H1 (cell line): ENCODE results near the gene SPECC1. TPM values are rescaled to one million over a fixed set of nuclear protein-coding genes. Genes with fewer than 3 reads are reported as not detected.

Source experiments
- CTCF ChIA-PET: fragments of 300-600 bp; sonication (Branson Sonifier 250); formaldehyde crosslinking; loops from one replicate; lab custom pipeline; 2021; ENCODE audit not compliant: partially characterized antibody; lab: Charles Lee
- POLR2A ChIA-PET: fragments of 300-600 bp; sonication (Branson Sonifier 250); formaldehyde crosslinking; loops from one replicate; lab custom pipeline; 2021; ENCODE audit warnings: inconsistent platforms; ENCODE audit not compliant: partially characterized antibody; lab: Charles Lee
- DNase-seq, 2 experiments: peaks; one replicate each; pipeline versions ENCODE4 v3.0.0 to v3.0.0-alpha.2; 2010 to 2022; ENCODE audit warnings: low spot score in 2 of 2, low read depth in 1 of 2, mixed read lengths in 1 of 2
- FAIRE-seq: peaks from 2 replicates; lab custom pipeline; 2011; peaks lifted over from hg19 to GRCh38; lab: Jason Lieb, UNC
- H2AFZ ChIP-seq: 2 replicates; pipeline ENCODE4 v1.8.1; 2012; ENCODE audit warnings: low read length, inconsistent platforms
- H2AK5ac ChIP-seq: 2 replicates; pipeline ENCODE4 v1.6.1; 2013; ENCODE audit warnings: low read depth, low read length
- H2BK120ac ChIP-seq: replicated peaks from 2 replicates; pipeline ENCODE3; 2013; ENCODE audit warnings: low read depth, low read length, inconsistent platforms
- H2BK12ac ChIP-seq: 2 replicates; pipeline ENCODE4 v1.6.1; 2013; ENCODE audit warnings: low read depth, low read length
- H2BK15ac ChIP-seq: 2 replicates; pipeline ENCODE4 v1.6.1; 2013; ENCODE audit warnings: low read length
- H2BK20ac ChIP-seq: 2 replicates; pipeline ENCODE4 v1.6.1; 2013; ENCODE audit warnings: low read length
- H2BK5ac ChIP-seq: 2 replicates; pipeline ENCODE4 v1.6.1; 2013; ENCODE audit warnings: low read depth, low read length
- H3K14ac ChIP-seq: 2 replicates; pipeline ENCODE4 v1.6.1; 2013; ENCODE audit warnings: inconsistent platforms; ENCODE audit not compliant: insufficient read length
- H3K18ac ChIP-seq: 2 replicates; pipeline ENCODE4 v1.6.1; 2013; ENCODE audit warnings: low read length; ENCODE audit errors: extremely low read depth
- H3K23ac ChIP-seq: 2 replicates; pipeline ENCODE4 v1.6.1; 2013; ENCODE audit warnings: inconsistent platforms; ENCODE audit not compliant: insufficient read length
- H3K23me2 ChIP-seq: 2 replicates; pipeline ENCODE4 v1.6.1; 2013; ENCODE audit warnings: low read depth, low read length
- H3K27ac ChIP-seq: 2 replicates; pipeline ENCODE4 v1.6.1; 2011; ENCODE audit warnings: low read depth, low read length, inconsistent platforms
- H3K27me3 ChIP-seq, 4 experiments: replicated peaks in 1 of 4; 1 replicate in 1 of 4; 2 replicates in 3 of 4; pipeline versions ENCODE4 v1.6.1 to v1.8.1; 2011 to 2013; ENCODE audit warnings: low read length in 3 of 4, mild to moderate bottlenecking in 3 of 4, inconsistent platforms in 2 of 4, mixed read lengths in 2 of 4, moderate library complexity in 1 of 4; ENCODE audit not compliant: control insufficient read depth in 3 of 4, insufficient read depth in 3 of 4; ENCODE audit errors: extremely low read depth in 1 of 4
- H3K36me3 ChIP-seq, 4 experiments: 2 replicates each; pipeline versions ENCODE4 v1.6.1 to v1.8.1; 2011 to 2013; ENCODE audit warnings: mild to moderate bottlenecking in 4 of 4, low read length in 3 of 4, moderate library complexity in 2 of 4, control low read depth in 1 of 4, inconsistent platforms in 1 of 4; ENCODE audit not compliant: insufficient read depth in 4 of 4, control insufficient read depth in 2 of 4
- H3K4ac ChIP-seq: replicated peaks from 2 replicates; pipeline ENCODE3; 2013; ENCODE audit warnings: low read length, low read depth, mixed read lengths, inconsistent platforms; ENCODE audit not compliant: insufficient read length
- H3K4me1 ChIP-seq, 4 experiments: replicated peaks in 1 of 4; 1 replicate in 1 of 4; 2 replicates in 3 of 4; pipeline versions ENCODE4 v1.6.1 to v1.8.1; 2011 to 2013; ENCODE audit warnings: low read length in 3 of 4, inconsistent platforms in 2 of 4, mixed read lengths in 1 of 4; ENCODE audit not compliant: insufficient read depth in 4 of 4, control insufficient read depth in 3 of 4
- H3K4me2 ChIP-seq, 2 experiments: 2 replicates each; pipeline versions ENCODE4 v1.6.1 to v1.8.1; 2011 to 2013; ENCODE audit warnings: low read depth in 2 of 2, low read length in 2 of 2, control low read depth in 1 of 2, inconsistent platforms in 1 of 2, mild to moderate bottlenecking in 1 of 2; ENCODE audit not compliant: insufficient read depth in 1 of 2
- H3K4me3 ChIP-seq, 4 experiments: fragments of 200-600, 300-600 bp in 1 of 4; sonication (generic), shearing (Covaris generic), sonication (Bioruptor Twin) in 1 of 4; 2 replicates each; pipeline versions ENCODE4 v1.5.1 to v1.8.1; 2011 to 2016; ENCODE audit warnings: low read length in 4 of 4, low read depth in 3 of 4, control low read depth in 2 of 4, inconsistent platforms in 2 of 4, mild to moderate bottlenecking in 2 of 4, mixed read lengths in 1 of 4, moderate library complexity in 1 of 4; ENCODE audit not compliant: insufficient read depth in 2 of 4; ENCODE audit errors: extremely low read depth in 1 of 4
- H3K56ac ChIP-seq: replicated peaks from 2 replicates; pipeline ENCODE3; 2013; ENCODE audit warnings: low read depth, mild to moderate bottlenecking, mixed read lengths, low read length, inconsistent platforms; ENCODE audit not compliant: insufficient read length
- H3K79me1 ChIP-seq: 2 replicates; pipeline ENCODE4 v1.6.1; 2013; ENCODE audit warnings: low read depth, low read length, control low read depth
- H3K79me2 ChIP-seq, 2 experiments: 2 replicates each; pipeline versions ENCODE4 v1.6.1 to v1.8.1; 2012 to 2013; ENCODE audit warnings: low read length in 2 of 2, mild to moderate bottlenecking in 2 of 2, inconsistent platforms in 1 of 2; ENCODE audit not compliant: insufficient read depth in 2 of 2, control insufficient read depth in 1 of 2
- H3K9ac ChIP-seq, 4 experiments: replicated peaks in 1 of 4; 1 replicate in 1 of 4; 2 replicates in 3 of 4; pipeline versions ENCODE4 v1.6.1 to v1.8.1; 2011 to 2013; ENCODE audit warnings: low read depth in 3 of 4, low read length in 3 of 4, control low read depth in 2 of 4, mild to moderate bottlenecking in 2 of 4, moderate library complexity in 2 of 4, inconsistent platforms in 1 of 4; ENCODE audit errors: extremely low read depth in 1 of 4
- H3K9me3 ChIP-seq, 2 experiments: 2 replicates each; pipeline versions ENCODE4 v1.6.1 to v1.8.1; 2012 to 2013; ENCODE audit warnings: mild to moderate bottlenecking in 2 of 2, moderate library complexity in 2 of 2, control low read depth in 1 of 2, inconsistent platforms in 1 of 2, low read depth in 1 of 2, low read length in 1 of 2, mixed read lengths in 1 of 2; ENCODE audit not compliant: insufficient read depth in 2 of 2
- H4K20me1 ChIP-seq, 2 experiments: replicated peaks in 1 of 2; 2 replicates each; pipeline versions ENCODE3 to v1.8.1; 2011 to 2013; ENCODE audit warnings: inconsistent platforms in 2 of 2, low read length in 2 of 2, mild to moderate bottlenecking in 1 of 2; ENCODE audit not compliant: insufficient read depth in 2 of 2, control insufficient read depth in 1 of 2
- H4K5ac ChIP-seq: 2 replicates; pipeline ENCODE4 v1.6.1; 2013; ENCODE audit warnings: low read length, low read depth, mixed read lengths, inconsistent platforms; ENCODE audit not compliant: insufficient read length
- H4K8ac ChIP-seq: 2 replicates; pipeline ENCODE4 v1.8.0; 2013; ENCODE audit warnings: mild to moderate bottlenecking, moderate library complexity, low read length, inconsistent platforms; ENCODE audit not compliant: insufficient read depth; ENCODE audit errors: extremely low read depth
- H4K91ac ChIP-seq: replicated peaks from 2 replicates; pipeline ENCODE3; 2013; ENCODE audit warnings: low read length, mixed read lengths, inconsistent platforms; ENCODE audit not compliant: insufficient read length
- BACH1 ChIP-seq: IDR thresholded peaks from 2 replicates; pipeline ENCODE4 v1.6.1; 2012; ENCODE audit warnings: low read length, improper control_type of control experiment
- CBX8 ChIP-seq: fragments of 300-800, 300-1000 bp; sonication (generic); IDR thresholded peaks from 2 replicates; pipeline ENCODE4 v1.7.1; 2016; ENCODE audit warnings: low read depth, low read length, borderline replicate concordance
- CHD1 ChIP-seq: IDR thresholded peaks from 2 replicates; pipeline ENCODE4 v1.6.1; 2012; ENCODE audit warnings: low read depth, low read length, improper control_type of control experiment
- CREB1 ChIP-seq: IDR thresholded peaks from 2 replicates; pipeline ENCODE4 v1.6.1; 2012; ENCODE audit warnings: inconsistent platforms
- NRF1 ChIP-seq: IDR thresholded peaks from 2 replicates; pipeline ENCODE4 v1.6.1; 2011; ENCODE audit warnings: mild to moderate bottlenecking, low read depth, low read length, improper control_type of control experiment
- SIX5 ChIP-seq: IDR thresholded peaks from 2 replicates; pipeline ENCODE4 v1.6.1; 2011; ENCODE audit warnings: mild to moderate bottlenecking, low read depth, low read length
- SP4 ChIP-seq: IDR thresholded peaks from 2 replicates; pipeline ENCODE4 v1.6.1; 2012; ENCODE audit warnings: low read length, inconsistent platforms
- TAF1 ChIP-seq: IDR thresholded peaks from 2 replicates; pipeline ENCODE4 v1.6.1; 2011; ENCODE audit warnings: mild to moderate bottlenecking, low read depth, low read length
- TBP ChIP-seq: IDR thresholded peaks from 2 replicates; pipeline ENCODE4 v1.6.1; 2011; ENCODE audit warnings: low read depth, low read length, improper control_type of control experiment
- TEAD4 ChIP-seq: IDR thresholded peaks from 2 replicates; pipeline ENCODE4 v1.6.1; 2012; ENCODE audit warnings: low read depth, low read length, inconsistent platforms, mixed read lengths
- WGBS, 2 experiments: shearing (Covaris generic) in 1 of 2; methylation state at CpG; one replicate each; pipeline versions ENCODE4 v1.1.6 to v1.1.7; 2013 to 2015; ENCODE audit warnings: low lambda C conversion rate in 2 of 2, mixed read lengths in 2 of 2, inconsistent platforms in 1 of 2, low coverage in 1 of 2, missing lambda C conversion rate in 1 of 2; ENCODE audit not compliant: insufficient replicate concordance in 2 of 2, insufficient coverage in 1 of 2, insufficient read length in 1 of 2; ENCODE audit errors: extremely low coverage in 1 of 2, missing lambda C conversion rate in 1 of 2; 5-methylcytosine and 5-hydroxymethylcytosine counted together
- polyA plus RNA-seq, 7 experiments: library from polyadenylated mRNA; depleted of rRNA in 3 of 7; stranded (reverse) in 5 of 7; unstranded in 2 of 7; fragments of >200 nt in 5 of 7; fragments of 200-250 nt in 2 of 7; gene quantifications; 1 replicate in 5 of 7; 2 replicates in 1 of 7; 4 replicates in 1 of 7; pipeline versions ENCODE4 v1.2.1 to v1.2.3, GENCODE V29; 2011 to 2013; ENCODE audit warnings: missing spikeins in 2 of 7, mixed read lengths in 2 of 7
- total RNA-seq: library from RNA; stranded (reverse); fragmentation: NEBNext Ultra II Directional; extraction: Animal tissue kit (Norgen Biotek cat#: 25700); gene quantifications from 2 replicates; pipeline ENCODE4 v1.2.1, GENCODE V29; 2021
- TF ChIP-seq, protein P1 (sequence below), 3 experiments: IDR thresholded peaks; 1 replicate in 2 of 3; 2 replicates in 1 of 3; pipeline versions ENCODE4 v1.5.1 to v1.6.1; 2011; ENCODE audit warnings: low read length in 3 of 3, mild to moderate bottlenecking in 3 of 3, inconsistent platforms in 2 of 3, low read depth in 1 of 3, moderate library complexity in 1 of 3; ENCODE audit not compliant: insufficient read depth in 1 of 3; ENCODE audit errors: control extremely low read depth in 1 of 3
- TF ChIP-seq, protein P2 (sequence below): IDR thresholded peaks from 2 replicates; pipeline ENCODE4 v1.6.1; 2012; ENCODE audit warnings: inconsistent platforms

SPECC1 gene
- total and polyA plus RNA-seq, 2 of the 8 experiments (the other 6 are each of a cell fraction or from before 2014, with no cell fraction given): 35.8 to 87.9 TPM

DNA sequence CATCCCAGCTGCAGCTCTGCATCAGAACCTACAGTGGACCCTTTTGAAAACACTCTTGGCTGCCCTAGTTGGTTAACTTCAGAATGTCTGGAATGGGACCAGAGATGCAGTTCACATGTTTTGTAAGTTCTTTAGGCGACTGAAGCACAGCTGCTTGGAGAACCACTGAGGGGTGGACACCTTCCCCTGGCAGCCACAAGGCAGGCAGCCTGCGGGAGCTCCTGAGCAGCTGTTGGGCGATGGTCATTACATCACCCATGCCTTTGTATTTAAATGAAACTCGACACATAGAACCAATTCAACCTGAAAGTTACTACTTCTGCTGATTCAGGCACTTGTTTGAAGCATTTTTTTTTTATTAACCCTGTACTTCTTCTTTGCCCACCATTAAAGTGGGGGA lies 306.7 kb downstream of the SPECC1 start:
- Histone ChIP-seq H3K18ac (no peak overlapping the region), H2BK20ac (no peak overlapping the region), H3K56ac (no peak overlapping the region), H3K4me2 (no peak overlapping the region), H3K4ac (no peak overlapping the region), H2BK12ac (no peak overlapping the region), H2BK5ac (no peak overlapping the region), H3K4me3 (no peak overlapping the region), H2AFZ (no peak overlapping the region), H3K23me2 (no peaks in the 10 kb centered on the region; the same call in 1 of the 2 replicates), H3K4me1 (no peaks in the 10 kb centered on the region; a peak in 2 of 7 replicates), H4K5ac (no peak overlapping the region), H3K36me3 (peaks cover 0 to 12% (median 4%) of the 10 kb centered on the region in 4 experiments; a peak in 3 of 8 replicates), H3K23ac (no peak overlapping the region), H3K14ac (no peak overlapping the region), H3K79me2 (no peaks in the 10 kb centered on the region), H3K9me3 (no peaks in the 10 kb centered on the region), H2BK120ac (no peak overlapping the region), H2BK15ac (no peak overlapping the region), H4K20me1 (peaks cover 0 to 2% of the 10 kb centered on the region in 2 experiments), H3K9ac (no peak overlapping the region), H4K91ac (no peak overlapping the region), H3K79me1 (no peaks in the 10 kb centered on the region), H4K8ac (no peak overlapping the region), H3K27me3 (no peaks in the 10 kb centered on the region), H2AK5ac (no peak overlapping the region), H3K27ac (no peak overlapping the region)
- WGBS, 2 experiments: 88% methylated on average over 4 of the region's 4 CpGs; no CpG with 5 or more reads in 1 of the 2 experiments
- CTCF ChIA-PET: interaction anchor here (0.8 to 2.5 kb wide), 4 partner anchors 8 to 194 kb away, joined by 3 to 14 read pairs (median 4); no protein-coding TSS in a partner anchor
- POLR2A ChIA-PET: interaction anchor here (0.7 to 0.8 kb wide), 2 partner anchors 194 to 242 kb away, joined by 3 read pairs; no protein-coding TSS in a partner anchor
- DNase-seq (no peak), FAIRE-seq (no peak)
- TF ChIP-seq, protein P1, sequence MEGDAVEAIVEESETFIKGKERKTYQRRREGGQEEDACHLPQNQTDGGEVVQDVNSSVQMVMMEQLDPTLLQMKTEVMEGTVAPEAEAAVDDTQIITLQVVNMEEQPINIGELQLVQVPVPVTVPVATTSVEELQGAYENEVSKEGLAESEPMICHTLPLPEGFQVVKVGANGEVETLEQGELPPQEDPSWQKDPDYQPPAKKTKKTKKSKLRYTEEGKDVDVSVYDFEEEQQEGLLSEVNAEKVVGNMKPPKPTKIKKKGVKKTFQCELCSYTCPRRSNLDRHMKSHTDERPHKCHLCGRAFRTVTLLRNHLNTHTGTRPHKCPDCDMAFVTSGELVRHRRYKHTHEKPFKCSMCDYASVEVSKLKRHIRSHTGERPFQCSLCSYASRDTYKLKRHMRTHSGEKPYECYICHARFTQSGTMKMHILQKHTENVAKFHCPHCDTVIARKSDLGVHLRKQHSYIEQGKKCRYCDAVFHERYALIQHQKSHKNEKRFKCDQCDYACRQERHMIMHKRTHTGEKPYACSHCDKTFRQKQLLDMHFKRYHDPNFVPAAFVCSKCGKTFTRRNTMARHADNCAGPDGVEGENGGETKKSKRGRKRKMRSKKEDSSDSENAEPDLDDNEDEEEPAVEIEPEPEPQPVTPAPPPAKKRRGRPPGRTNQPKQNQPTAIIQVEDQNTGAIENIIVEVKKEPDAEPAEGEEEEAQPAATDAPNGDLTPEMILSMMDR (IDR thresholded peaks at IDR 0.05; ENCODE audit: control extremely low read depth in 1 of 3, insufficient read depth in 1 of 3, low read depth in 1 of 3, low read length in 3 of 3): no peak
- TF ChIP-seq CREB1 (no peak), TBP (no peak), SIX5 (no peak), CHD1 (no peak), NRF1 (no peak), CBX8 (no peak), TEAD4 (no peak), TAF1 (no peak), SP4 (no peak), BACH1 (no peak)
- TF ChIP-seq, protein P2, sequence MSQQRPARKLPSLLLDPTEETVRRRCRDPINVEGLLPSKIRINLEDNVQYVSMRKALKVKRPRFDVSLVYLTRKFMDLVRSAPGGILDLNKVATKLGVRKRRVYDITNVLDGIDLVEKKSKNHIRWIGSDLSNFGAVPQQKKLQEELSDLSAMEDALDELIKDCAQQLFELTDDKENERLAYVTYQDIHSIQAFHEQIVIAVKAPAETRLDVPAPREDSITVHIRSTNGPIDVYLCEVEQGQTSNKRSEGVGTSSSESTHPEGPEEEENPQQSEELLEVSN: no peak
